ENCODE measurements around the gene DDRGK1.

Gene DDRGK1

GRCh38 chr20:3204124-3204794, at the start of gene DDRGK1:
Gene DDRGK1, minus strand, starts transcription at chr20:3204682. Its CDS starts 55 bp downstream, at chr20:3204627.
- DNase-seq: peak; percentile 81

GRCh38 chr20:3251806-3252205, 47.3 kb upstream of the DDRGK1 start:
- DNase-seq: no peak

- DNase-seq: no peak
Observed at GRCh38 chr20:3250091-3250504, 45.6 kb upstream of the DDRGK1 start.

- DNase-seq: no peak
Observed at GRCh38 chr20:3248993-3249347, 44.5 kb upstream of the DDRGK1 start.

GRCh38 chr20:3248167-3248992, 43.9 kb upstream of the DDRGK1 start:
- no peak for DNase-seq

- no peak for DNase-seq
Observed at GRCh38 chr20:3247638-3248037, 43.2 kb upstream of the DDRGK1 start.

GRCh38 chr20:3246682-3247081, 42.2 kb upstream of the DDRGK1 start:
- no peak for DNase-seq

GRCh38 chr20:3245711-3246110, 41.2 kb upstream of the DDRGK1 start:
- no peak for DNase-seq

GRCh38 chr20:3245156-3245555, 40.7 kb upstream of the DDRGK1 start:
- no peak for DNase-seq

- no peak for DNase-seq
Observed at GRCh38 chr20:3244613-3245012, 40.1 kb upstream of the DDRGK1 start.

- no peak for DNase-seq
Observed at GRCh38 chr20:3243718-3244358, 39.4 kb upstream of the DDRGK1 start.

GRCh38 chr20:3242172-3242692, 37.8 kb upstream of the DDRGK1 start:
- DNase-seq: no peak

- DNase-seq: no peak
Observed at GRCh38 chr20:3240776-3241363, 36.4 kb upstream of the DDRGK1 start.

GRCh38 chr20:3239867-3240775, 35.6 kb upstream of the DDRGK1 start:
- no peak for DNase-seq

GRCh38 chr20:3239026-3239866, 34.8 kb upstream of the DDRGK1 start, which contains the start of gene SLC4A11:
Gene SLC4A11, minus strand, starts transcription at chr20:3239190. Its CDS starts 53 bp downstream, at chr20:3239137.
- no peak for DNase-seq

- no peak for DNase-seq
Observed at GRCh38 chr20:3238616-3239025, 34.1 kb upstream of the DDRGK1 start.

GRCh38 chr20:3237958-3238615, 33.6 kb upstream of the DDRGK1 start:
- DNase-seq: no peak

GRCh38 chr20:3237011-3237957, 32.8 kb upstream of the DDRGK1 start:
- no peak for DNase-seq

GRCh38 chr20:3235666-3236324, 31.3 kb upstream of the DDRGK1 start:
- DNase-seq: no peak

All from activated CD4-positive, alpha-beta T cell treated with anti-CD3 and anti-CD28 coated beads for 1 hour (primary cell).